H9 (cell line): ENCODE measurements around the gene DRGX. TPM values are rescaled to one million over a fixed set of nuclear protein-coding genes. Genes with fewer than 3 reads are reported as not detected.

Experiments used
- DNase-seq: peaks from one replicate; pipeline ENCODE4 v3.0.0-alpha.2; 2017
- H2AFZ ChIP-seq: one replicate; pipeline ENCODE4 v1.6.1; 2013; ENCODE audit warnings: mild to moderate bottlenecking, low read length, control low read depth, moderate library complexity
- H2AK5ac ChIP-seq: 2 replicates; pipeline ENCODE4 v1.6.1; 2013; ENCODE audit warnings: low read length, control low read depth, mixed read lengths; ENCODE audit not compliant: insufficient read length
- H2BK120ac ChIP-seq: one replicate; pipeline ENCODE4 v1.6.1; 2013; ENCODE audit warnings: low read depth, mild to moderate bottlenecking, low read length, control low read depth, inconsistent platforms; ENCODE audit not compliant: poor library complexity, severe bottlenecking
- H2BK12ac ChIP-seq: 2 replicates; pipeline ENCODE4 v1.6.1; 2013; ENCODE audit warnings: low read length, control low read depth, mixed read lengths, low read depth; ENCODE audit not compliant: insufficient read length
- H2BK15ac ChIP-seq: 2 replicates; pipeline ENCODE4 v1.6.1; 2013; ENCODE audit warnings: low read depth, low read length, control low read depth
- H2BK20ac ChIP-seq: one replicate; pipeline ENCODE4 v1.6.1; 2013; ENCODE audit warnings: low read depth, mild to moderate bottlenecking, low read length, control low read depth, inconsistent platforms; ENCODE audit not compliant: poor library complexity, severe bottlenecking
- H2BK5ac ChIP-seq: 2 replicates; pipeline ENCODE4 v1.6.1; 2013; ENCODE audit warnings: low read length, control low read depth, mixed read lengths; ENCODE audit not compliant: insufficient read length
- H3K14ac ChIP-seq: 2 replicates; pipeline ENCODE4 v1.6.1; 2013; ENCODE audit warnings: low read length, control low read depth; ENCODE audit not compliant: insufficient read depth
- H3K18ac ChIP-seq: 2 replicates; pipeline ENCODE4 v1.6.1; 2013; ENCODE audit warnings: low read depth, mild to moderate bottlenecking, mixed read lengths, low read length, control low read depth; ENCODE audit not compliant: insufficient read length
- H3K23ac ChIP-seq: 2 replicates; pipeline ENCODE4 v1.6.1; 2013; ENCODE audit warnings: low read length, control low read depth, mixed read lengths, low read depth; ENCODE audit not compliant: insufficient read length
- H3K23me2 ChIP-seq: 2 replicates; pipeline ENCODE4 v1.6.1; 2013; ENCODE audit warnings: low read depth, mild to moderate bottlenecking, mixed read lengths, low read length, control low read depth; ENCODE audit not compliant: insufficient read length, poor library complexity, severe bottlenecking
- H3K27ac ChIP-seq: 2 replicates; pipeline ENCODE4 v1.5.1; 2013; ENCODE audit warnings: low read length, control low read depth, mixed read lengths, low read depth; ENCODE audit not compliant: insufficient read length
- H3K27me3 ChIP-seq: 2 replicates; pipeline ENCODE4 v1.6.1; 2013; ENCODE audit warnings: low read length, control low read depth, inconsistent platforms; ENCODE audit not compliant: insufficient read depth
- H3K4ac ChIP-seq: 2 replicates; pipeline ENCODE4 v1.6.1; 2013; ENCODE audit warnings: low read depth, mild to moderate bottlenecking, control low read depth, inconsistent platforms, low read length, moderate library complexity
- H3K4me1 ChIP-seq: 2 replicates; pipeline ENCODE4 v1.6.1; 2013; ENCODE audit warnings: low read length, control low read depth, inconsistent platforms; ENCODE audit not compliant: insufficient read depth
- H3K4me2 ChIP-seq: 2 replicates; pipeline ENCODE4 v1.6.1; 2013; ENCODE audit warnings: low read length, control low read depth, mixed read lengths; ENCODE audit not compliant: insufficient read length, insufficient read depth
- H3K56ac ChIP-seq: 2 replicates; pipeline ENCODE4 v1.6.1; 2013; ENCODE audit warnings: low read depth, mild to moderate bottlenecking, mixed read lengths, low read length, control low read depth; ENCODE audit not compliant: insufficient read length
- H3K79me1 ChIP-seq: 2 replicates; pipeline ENCODE4 v1.6.1; 2013; ENCODE audit warnings: low read depth, mild to moderate bottlenecking, moderate library complexity, low read length, control low read depth, inconsistent platforms; ENCODE audit not compliant: insufficient read depth, poor library complexity, severe bottlenecking
- H3K79me2 ChIP-seq: 2 replicates; pipeline ENCODE4 v1.6.1; 2013; ENCODE audit warnings: low read length, control low read depth, inconsistent platforms; ENCODE audit not compliant: insufficient read depth
- H3K9ac ChIP-seq: 2 replicates; pipeline ENCODE4 v1.6.1; 2013; ENCODE audit warnings: low read length, control low read depth, mixed read lengths; ENCODE audit not compliant: insufficient read length; ENCODE audit errors: extremely low read depth
- H3K9me3 ChIP-seq: one replicate; pipeline ENCODE4 v1.6.1; 2013; ENCODE audit warnings: low read depth, low read length, inconsistent platforms; ENCODE audit not compliant: control insufficient read depth
- H3T11ph ChIP-seq: one replicate; pipeline ENCODE4 v1.6.1; 2013; ENCODE audit warnings: mild to moderate bottlenecking, low read length, control low read depth, inconsistent platforms
- H4K20me1 ChIP-seq: one replicate; pipeline ENCODE4 v1.6.1; 2013; ENCODE audit not compliant: control insufficient read depth, insufficient read length, insufficient read depth
- H4K5ac ChIP-seq: 2 replicates; pipeline ENCODE4 v1.6.1; 2013; ENCODE audit warnings: low read depth, mild to moderate bottlenecking, mixed read lengths, low read length, control low read depth; ENCODE audit not compliant: insufficient read length
- H4K8ac ChIP-seq: replicated peaks from 2 replicates; pipeline ENCODE4 v1.6.1; 2013; ENCODE audit warnings: low read length, control low read depth, mixed read lengths, low read depth; ENCODE audit not compliant: insufficient read length
- H4K91ac ChIP-seq: 2 replicates; pipeline ENCODE4 v1.6.1; 2013; ENCODE audit warnings: low read depth, mild to moderate bottlenecking, moderate library complexity, mixed read lengths, low read length, control low read depth; ENCODE audit not compliant: insufficient read length
- H3K27ac Mint-ChIP-seq, 3 experiments: 2 replicates in 2 of 3; 3 replicates in 1 of 3; pipeline ENCODE4 v1.8.0; 2020 to 2021; ENCODE audit warnings: mixed read lengths in 3 of 3, mild to moderate bottlenecking in 1 of 3, moderate library complexity in 1 of 3
- H3K27me3 Mint-ChIP-seq: 2 replicates; pipeline ENCODE4 v1.8.0; 2021; ENCODE audit warnings: low read depth, mild to moderate bottlenecking, moderate library complexity, mixed read lengths
- H3K36me3 Mint-ChIP-seq, 3 experiments: 2 replicates in 2 of 3; 3 replicates in 1 of 3; pipeline ENCODE4 v1.8.0; 2020 to 2021; ENCODE audit warnings: low read depth in 3 of 3, mixed read lengths in 3 of 3; ENCODE audit not compliant: insufficient read depth in 1 of 3
- H3K4me1 Mint-ChIP-seq, 2 experiments: 2 replicates each; pipeline ENCODE4 v1.8.0; 2020; ENCODE audit warnings: mixed read lengths in 2 of 2
- H3K4me3 Mint-ChIP-seq, 2 experiments: 2 replicates in 1 of 2; 3 replicates in 1 of 2; pipeline ENCODE4 v1.8.0; 2020 to 2021; ENCODE audit warnings: mild to moderate bottlenecking in 2 of 2, mixed read lengths in 2 of 2, moderate library complexity in 1 of 2
- H3K9me3 Mint-ChIP-seq, 2 experiments: 2 replicates in 1 of 2; 3 replicates in 1 of 2; pipeline ENCODE4 v1.8.0; 2020; ENCODE audit warnings: mild to moderate bottlenecking in 2 of 2, mixed read lengths in 2 of 2, moderate library complexity in 1 of 2
- CTCF ChIP-seq: fragments of 200-600 bp; sonication (generic); conservative IDR thresholded peaks from 3 replicates; pipeline ENCODE4 v1.8.0; 2021; ENCODE audit warnings: antibody characterized with exemption, mild to moderate bottlenecking
- WGBS: extraction: QIAGEN DNeasy Blood & Tissue Kit; methylation state at CpG from one replicate; pipeline ENCODE4 v1.1.7; 2013; ENCODE audit warnings: missing lambda C conversion rate, low lambda C conversion rate, mixed read lengths; ENCODE audit not compliant: insufficient read length; ENCODE audit errors: extremely low coverage; 5-methylcytosine and 5-hydroxymethylcytosine counted together
- total RNA-seq: library from RNA; stranded (reverse); gene quantifications from 2 replicates; pipeline ENCODE4 v1.2.1, GENCODE V29; 2021

The DRGX gene
- total RNA-seq, 1 experiment from 2014 or later = not detected

- Histone ChIP-seq H3K4ac (no peak overlapping the region), H2BK15ac (no peak overlapping the region), H3K23ac (no peak overlapping the region), H4K5ac (no peak overlapping the region), H4K20me1 (no peaks in the 10 kb centered on the region), H2AFZ (no peak overlapping the region), H2BK12ac (no peak overlapping the region), H3K9ac (no peak overlapping the region), H2BK20ac (no peak overlapping the region), H3K9me3 (no peaks in the 10 kb centered on the region), H3K14ac (no peak overlapping the region), H3K79me1 (no peaks in the 10 kb centered on the region), H3T11ph (no peak overlapping the region), H2BK120ac (no peak overlapping the region), H3K27me3 (no peaks in the 10 kb centered on the region), H3K18ac (no peak overlapping the region), H2AK5ac (no peak overlapping the region), H2BK5ac (no peak overlapping the region), H3K79me2 (no peaks in the 10 kb centered on the region), H3K4me1 (no peaks in the 10 kb centered on the region), H3K4me2 (no peak overlapping the region), H4K8ac (no peak overlapping the region), H3K27ac (no peak overlapping the region), H3K56ac (no peak overlapping the region), H4K91ac (no peak overlapping the region), H3K23me2 (no peaks in the 10 kb centered on the region)
- Mint-ChIP-seq H3K36me3 (no peaks in the 10 kb centered on the region), H3K9me3 (no peaks in the 10 kb centered on the region; a peak in 1 of 5 replicates), H3K4me3 (no peak overlapping the region), H3K27ac (peak overlapping the region in 1 of 3 experiments; percentile 19; a peak in 1 of 7 replicates), H3K27me3 (peaks cover 11% of the 10 kb centered on the region), H3K4me1 (peaks cover 0 to 3% of the 10 kb centered on the region in 2 experiments; a peak in 1 of 4 replicates)
- WGBS = no CpG with 5 or more reads among the region's 1 CpG
- TF ChIP-seq CTCF = no peak
- DNase-seq = no peak
Measured at GRCh38 chr10:49335364-49335972, 60.4 kb downstream of the DRGX start.
